Measurements from ENCODE around the gene EPM2A.

EPM2A gene

GRCh38 chr6:145602726-145603326 lies 132.5 kb downstream of the EPM2A start:
- no peak for TF ChIP-seq CTCF (IDR thresholded peaks at IDR 0.05; ENCODE audit: low read depth, low read length, missing control alignments)
- no peak overlapping the region for H3K4me3 ChIP-seq (ENCODE audit: low read depth, low read length)
- DNase-seq (ENCODE audit: low read depth), result no peak

- no peak overlapping the region for H3K4me3 ChIP-seq (ENCODE audit: low read depth, low read length)
- no peak for DNase-seq (ENCODE audit: low read depth)
- no peak for TF ChIP-seq CTCF (IDR thresholded peaks at IDR 0.05; ENCODE audit: low read depth, low read length, missing control alignments)
Measured at GRCh38 chr6:145601397-145601796, 133.9 kb downstream of the EPM2A start.

GRCh38 chr6:145600299-145600698 lies 135.0 kb downstream of the EPM2A start:
- no peak for TF ChIP-seq CTCF (IDR thresholded peaks at IDR 0.05; ENCODE audit: low read depth, low read length, missing control alignments)
- H3K4me3 ChIP-seq (ENCODE audit: low read depth, low read length), result no peak overlapping the region
- DNase-seq (ENCODE audit: low read depth), result no peak

- DNase-seq (ENCODE audit: low read depth), result no peak
- H3K4me3 ChIP-seq (ENCODE audit: low read depth, low read length), result no peak overlapping the region
- no peak for TF ChIP-seq CTCF (IDR thresholded peaks at IDR 0.05; ENCODE audit: low read depth, low read length, missing control alignments)
Measured at GRCh38 chr6:145588981-145589380, 146.3 kb downstream of the EPM2A start.

GRCh38 chr6:145587334-145587733 lies 148.0 kb downstream of the EPM2A start:
- no peak overlapping the region for H3K4me3 ChIP-seq (ENCODE audit: low read depth, low read length)
- TF ChIP-seq CTCF (IDR thresholded peaks at IDR 0.05; ENCODE audit: low read depth, low read length, missing control alignments), result no peak
- no peak for DNase-seq (ENCODE audit: low read depth)

- H3K4me3 ChIP-seq (ENCODE audit: low read depth, low read length), result no peak overlapping the region
- DNase-seq (ENCODE audit: low read depth), result no peak
- no peak for TF ChIP-seq CTCF (IDR thresholded peaks at IDR 0.05; ENCODE audit: low read depth, low read length, missing control alignments)
Measured at GRCh38 chr6:145583753-145584152, 151.6 kb downstream of the EPM2A start.
